ENCODE results near the gene CYP3A7. TPM values are rescaled to one million over a fixed set of nuclear protein-coding genes. Genes with fewer than 3 reads are reported as not detected.
"Not testable (repeated sequence)": the region's sequence is repeated elsewhere in the genome, so short reads cannot be mapped to it uniquely, and the experiment has no call there.

The CYP3A7 gene
- total and polyA plus RNA-seq, 2 donors (not counting 1 experiment from before 2014, with no cell fraction given): 0.16 to 37.8 TPM

GRCh38 chr7:99691658-99692057 is 43.3 kb downstream of the CYP3A7 start:
- not testable (repeated sequence) for H3K4me1 ChIP-seq (ENCODE audit: control insufficient read depth, extremely low read depth, insufficient read depth, low read length); H3K4me2 ChIP-seq (ENCODE audit: extremely low read depth, insufficient read depth, low read length); H2AFZ ChIP-seq (ENCODE audit: low read length); H3K27me3 ChIP-seq (ENCODE audit: control insufficient read depth, insufficient read depth, low read length); H4K20me1 ChIP-seq (ENCODE audit: control insufficient read depth, extremely low read depth, insufficient read depth, low read length); H3K27ac ChIP-seq (ENCODE audit: insufficient read depth, low read length); H3K79me2 ChIP-seq (ENCODE audit: control insufficient read depth, insufficient read depth, low read length); DNase-seq (ENCODE audit: low read depth in 2 of 2); H3K9me3 ChIP-seq (ENCODE audit: control insufficient read depth, insufficient read depth, low read depth, low read length); H3K4me3 ChIP-seq (replicated peaks in 1 of 4; ENCODE audit: control extremely low read depth in 1 of 4, insufficient read depth in 1 of 4, low read depth in 3 of 4, low read length in 4 of 4); H3K36me3 ChIP-seq (ENCODE audit: control insufficient read depth, insufficient read depth, low read length); H3K9ac ChIP-seq (ENCODE audit: insufficient read depth, low read length)

DNA sequence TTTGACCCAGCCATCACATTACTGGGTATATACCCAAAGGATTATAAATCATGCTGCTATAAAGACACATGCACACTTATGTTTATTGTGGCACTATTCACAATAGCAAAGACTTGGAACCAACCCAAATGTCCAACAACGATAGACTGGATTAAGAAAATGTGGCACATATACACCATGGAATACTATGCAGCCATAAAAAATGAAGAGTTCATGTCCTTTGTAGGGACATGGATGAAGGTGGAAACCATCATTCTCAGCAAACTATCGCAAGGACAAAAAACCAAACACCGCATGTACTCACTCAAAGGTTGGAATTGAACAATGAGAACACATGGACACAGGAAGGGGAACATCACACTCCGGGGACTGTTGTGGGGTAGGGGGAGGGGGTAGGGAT is 44.1 kb downstream of the CYP3A7 start:
- not testable (repeated sequence) for H3K4me1 ChIP-seq (ENCODE audit: control insufficient read depth, extremely low read depth, insufficient read depth, low read length); H3K79me2 ChIP-seq (ENCODE audit: control insufficient read depth, insufficient read depth, low read length); H3K9me3 ChIP-seq (ENCODE audit: control insufficient read depth, insufficient read depth, low read depth, low read length); H4K20me1 ChIP-seq (ENCODE audit: control insufficient read depth, extremely low read depth, insufficient read depth, low read length); H3K27ac ChIP-seq (ENCODE audit: insufficient read depth, low read length); H3K4me3 ChIP-seq (replicated peaks in 1 of 4; ENCODE audit: control extremely low read depth in 1 of 4, insufficient read depth in 1 of 4, low read depth in 3 of 4, low read length in 4 of 4); H3K9ac ChIP-seq (ENCODE audit: insufficient read depth, low read length); DNase-seq (ENCODE audit: low read depth in 2 of 2); H3K27me3 ChIP-seq (ENCODE audit: control insufficient read depth, insufficient read depth, low read length); H2AFZ ChIP-seq (ENCODE audit: low read length); H3K4me2 ChIP-seq (ENCODE audit: extremely low read depth, insufficient read depth, low read length); H3K36me3 ChIP-seq (ENCODE audit: control insufficient read depth, insufficient read depth, low read length)

GRCh38 chr7:99685871-99686608 is 49.0 kb downstream of the CYP3A7 start:
- not testable (repeated sequence) for H4K20me1 ChIP-seq (ENCODE audit: control insufficient read depth, extremely low read depth, insufficient read depth, low read length); H3K9me3 ChIP-seq (ENCODE audit: control insufficient read depth, insufficient read depth, low read depth, low read length)

DNA sequence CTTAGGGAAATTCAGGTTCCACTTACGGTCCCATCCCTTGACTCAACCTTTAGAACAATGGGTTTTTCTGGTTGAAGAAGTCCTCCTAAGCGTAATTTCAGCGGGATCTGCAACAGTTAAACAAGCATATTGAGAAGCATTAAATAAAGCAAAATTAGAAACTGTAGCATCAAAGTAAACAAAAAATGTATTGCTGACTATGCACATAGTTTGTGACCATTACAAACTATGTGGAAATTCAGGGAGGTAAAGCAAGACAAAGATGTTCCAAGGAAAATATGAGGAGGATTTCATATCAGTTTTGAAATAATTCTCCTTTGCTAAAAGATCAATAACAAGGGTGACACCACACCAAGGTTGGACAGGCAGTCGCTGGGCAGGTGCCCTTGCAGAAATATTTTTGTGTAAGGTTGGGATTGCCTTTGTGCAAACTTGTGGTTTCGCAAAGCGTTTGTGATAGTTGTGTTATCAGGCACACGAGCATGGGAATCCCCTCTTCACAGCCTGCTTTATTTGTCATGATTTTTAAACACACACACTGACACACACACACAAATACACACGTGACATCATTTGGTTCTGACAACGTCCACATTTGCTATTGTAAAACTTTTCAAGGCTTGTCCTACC is 49.8 kb downstream of the CYP3A7 start:
- no peak for TF ChIP-seq EZH2 (IDR thresholded peaks at IDR 0.05; ENCODE audit: low read length, missing control alignments)
- Histone ChIP-seq H3K27ac (ENCODE audit: insufficient read depth, low read length) (no peak overlapping the region), H3K4me2 (ENCODE audit: extremely low read depth, insufficient read depth, low read length) (no peak overlapping the region), H3K79me2 (ENCODE audit: control insufficient read depth, insufficient read depth, low read length) (no peaks in the 10 kb centered on the region), H3K27me3 (ENCODE audit: control insufficient read depth, insufficient read depth, low read length) (peaks cover 3% of the 10 kb centered on the region), H3K36me3 (ENCODE audit: control insufficient read depth, insufficient read depth, low read length) (no peaks in the 10 kb centered on the region), H4K20me1 (ENCODE audit: control insufficient read depth, extremely low read depth, insufficient read depth, low read length) (no peaks in the 10 kb centered on the region), H3K4me1 (ENCODE audit: control insufficient read depth, extremely low read depth, insufficient read depth, low read length) (no peaks in the 10 kb centered on the region), H3K4me3 (replicated peaks in 1 of 4; ENCODE audit: control extremely low read depth in 1 of 4, insufficient read depth in 1 of 4, low read depth in 3 of 4, low read length in 4 of 4) (no peak overlapping the region), H3K9ac (ENCODE audit: insufficient read depth, low read length) (no peak overlapping the region), H2AFZ (ENCODE audit: low read length) (no peak overlapping the region), H3K9me3 (ENCODE audit: control insufficient read depth, insufficient read depth, low read depth, low read length) (no peaks in the 10 kb centered on the region)
- no peak for DNase-seq (ENCODE audit: low read depth in 2 of 2)

More at GRCh38 chr7:99685871-99686608, 49.0 kb downstream of the CYP3A7 start:
- H3K36me3 ChIP-seq (ENCODE audit: control insufficient read depth, insufficient read depth, low read length); H3K27me3 ChIP-seq (ENCODE audit: control insufficient read depth, insufficient read depth, low read length); H3K4me3 ChIP-seq (replicated peaks in 1 of 4; ENCODE audit: control extremely low read depth in 1 of 4, insufficient read depth in 1 of 4, low read depth in 3 of 4, low read length in 4 of 4); H3K9ac ChIP-seq (ENCODE audit: insufficient read depth, low read length); H3K79me2 ChIP-seq (ENCODE audit: control insufficient read depth, insufficient read depth, low read length); H3K4me1 ChIP-seq (ENCODE audit: control insufficient read depth, extremely low read depth, insufficient read depth, low read length); H3K4me2 ChIP-seq (ENCODE audit: extremely low read depth, insufficient read depth, low read length); DNase-seq (ENCODE audit: low read depth in 2 of 2); H3K27ac ChIP-seq (ENCODE audit: insufficient read depth, low read length); H2AFZ ChIP-seq (ENCODE audit: low read length): not testable (repeated sequence)

Data from fibroblast of lung (primary cell).